ENCODE data around the gene CA6. TPM values are rescaled to one million over a fixed set of nuclear protein-coding genes. Genes with fewer than 3 reads are reported as not detected.

CA6 gene
- total and polyA plus RNA-seq, 2 experiments from 2014 or later: not detected

DNA sequence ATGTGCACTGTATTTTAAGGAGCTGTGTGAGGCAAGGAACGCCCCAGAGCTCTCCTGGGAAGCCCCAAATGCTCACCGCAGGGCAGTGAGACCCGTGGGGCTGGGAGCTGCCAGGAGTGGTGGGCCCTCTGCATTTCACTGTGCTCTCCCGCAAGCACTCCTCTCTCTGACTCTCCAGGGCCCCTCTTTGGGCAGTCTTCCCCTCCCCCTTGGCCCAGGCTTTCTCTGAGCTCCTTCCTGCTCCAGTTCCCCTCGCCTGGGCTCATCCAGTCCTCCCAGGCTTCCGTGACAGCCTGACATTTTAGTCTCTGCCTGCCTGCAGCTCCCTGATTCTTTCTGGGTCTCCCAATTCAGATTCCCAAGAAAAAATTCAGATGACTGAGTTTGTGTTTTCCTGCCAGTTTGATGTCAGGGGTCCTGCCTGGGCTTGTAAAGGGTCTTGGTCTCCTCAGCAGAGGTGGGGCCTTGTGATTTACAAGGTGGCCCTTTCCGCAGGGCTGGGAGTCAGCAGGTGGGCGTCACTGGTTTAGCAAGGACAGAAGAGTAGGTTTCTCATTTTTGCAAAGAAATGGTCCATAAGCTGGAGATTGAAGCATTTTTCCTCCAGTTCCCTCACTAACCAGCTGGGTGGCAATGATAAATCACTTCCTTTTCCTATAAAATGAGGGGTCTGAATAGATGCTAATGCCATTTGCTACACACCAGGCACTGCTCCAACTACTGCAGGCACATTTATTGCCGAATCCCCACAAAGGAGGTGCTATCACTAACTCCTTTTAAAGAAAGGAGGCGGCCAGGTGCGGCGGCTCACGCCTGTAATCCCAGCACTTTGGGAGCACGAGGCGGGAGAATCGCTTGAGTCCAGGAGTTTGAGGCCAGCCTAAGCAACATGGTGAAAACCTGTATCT, 1.9 kb upstream of the CA6 start:
- Histone ChIP-seq H3K36me3 (replicated peaks; ENCODE audit: insufficient read depth, low read depth) (no peaks in the 10 kb centered on the region), H3K27me3 (no peaks in the 10 kb centered on the region), H3K4me3 (no peak overlapping the region), H4K20me1 (ENCODE audit: insufficient read depth, poor library complexity, severe bottlenecking) (no peaks in the 10 kb centered on the region), H3K9me2 (replicated peaks; ENCODE audit: insufficient read depth) (no peaks in the 10 kb centered on the region), H3K27ac (no peak overlapping the region), H3K4me1 (ENCODE audit: insufficient read depth) (no peaks in the 10 kb centered on the region), H2AFZ (no peak overlapping the region), H3K4me2 (no peak overlapping the region), H3K9me3 (ENCODE audit: low read depth) (no peaks in the 10 kb centered on the region), H3K79me2 (no peaks in the 10 kb centered on the region)
- 78% methylated on average over 16 of the region's 16 CpGs for whole genome bisulfite sequencing (ENCODE audit: low lambda C conversion rate, missing lambda C conversion rate)
- no peak for TF ChIP-seq EZH2phosphoT487 (IDR thresholded peaks at IDR 0.05; ENCODE audit: low read depth, severe bottlenecking, unreplicated experiment)
- TF ChIP-seq CTCF (IDR thresholded peaks at IDR 0.05; ENCODE audit: poor library complexity): no peak
- no peak for TF ChIP-seq EZH2 (IDR thresholded peaks at IDR 0.05; ENCODE audit: borderline replicate concordance)
- DNase-seq (ENCODE audit: low spot score): no peak

GRCh38 chr1:8947127-8947691, 1.5 kb downstream of the CA6 start:
- WGBS (ENCODE audit: low lambda C conversion rate, missing lambda C conversion rate): 80% methylated on average over 9 of the region's 9 CpGs
- Histone ChIP-seq H3K9me2 (replicated peaks; ENCODE audit: insufficient read depth) (no peaks in the 10 kb centered on the region), H4K20me1 (ENCODE audit: insufficient read depth, poor library complexity, severe bottlenecking) (no peaks in the 10 kb centered on the region), H3K79me2 (no peaks in the 10 kb centered on the region), H3K4me3 (no peak overlapping the region), H3K4me1 (ENCODE audit: insufficient read depth) (no peaks in the 10 kb centered on the region), H2AFZ (no peak overlapping the region), H3K36me3 (replicated peaks; ENCODE audit: insufficient read depth, low read depth) (no peaks in the 10 kb centered on the region), H3K27me3 (no peaks in the 10 kb centered on the region), H3K9me3 (ENCODE audit: low read depth) (no peaks in the 10 kb centered on the region), H3K4me2 (no peak overlapping the region), H3K27ac (no peak overlapping the region)
- no peak for DNase-seq (ENCODE audit: low spot score)
- TF ChIP-seq EZH2phosphoT487 (IDR thresholded peaks at IDR 0.05; ENCODE audit: low read depth, severe bottlenecking, unreplicated experiment) (no peak), EZH2 (IDR thresholded peaks at IDR 0.05; ENCODE audit: borderline replicate concordance) (no peak), CTCF (IDR thresholded peaks at IDR 0.05; ENCODE audit: poor library complexity) (no peak)

GRCh38 chr1:8950309-8950708, 4.6 kb downstream of the CA6 start:
- H3K9me2 ChIP-seq (replicated peaks; ENCODE audit: insufficient read depth): no peaks in the 10 kb centered on the region
- no peaks in the 10 kb centered on the region for H3K36me3 ChIP-seq (replicated peaks; ENCODE audit: insufficient read depth, low read depth)
- H3K4me3 ChIP-seq: no peak overlapping the region
- no peak overlapping the region for H3K27ac ChIP-seq
- no peak for DNase-seq (ENCODE audit: low spot score)
- no peak overlapping the region for H3K4me2 ChIP-seq
- no peaks in the 10 kb centered on the region for H4K20me1 ChIP-seq (ENCODE audit: insufficient read depth, poor library complexity, severe bottlenecking)
- H3K4me1 ChIP-seq (ENCODE audit: insufficient read depth): no peaks in the 10 kb centered on the region
- WGBS (ENCODE audit: low lambda C conversion rate, missing lambda C conversion rate): 72% methylated on average over 3 of the region's 3 CpGs
- H2AFZ ChIP-seq: no peak overlapping the region
- H3K27me3 ChIP-seq: no peaks in the 10 kb centered on the region
- H3K79me2 ChIP-seq: no peaks in the 10 kb centered on the region
- H3K9me3 ChIP-seq (ENCODE audit: low read depth): no peaks in the 10 kb centered on the region
- TF ChIP-seq CTCF (IDR thresholded peaks at IDR 0.05; ENCODE audit: poor library complexity) (no peak), EZH2phosphoT487 (IDR thresholded peaks at IDR 0.05; ENCODE audit: low read depth, severe bottlenecking, unreplicated experiment) (no peak), EZH2 (IDR thresholded peaks at IDR 0.05; ENCODE audit: borderline replicate concordance) (no peak)
